Measurements from ENCODE around the gene MEGF11. TPM values are rescaled to one million over a fixed set of nuclear protein-coding genes. Genes with fewer than 3 reads are reported as not detected.

MEGF11 gene
- total RNA-seq, 1 donor: under 0.01 TPM

- no peak for DNase-seq (ENCODE audit: low read depth)
- no peak for TF ChIP-seq CTCF (IDR thresholded peaks at IDR 0.05; ENCODE audit: insufficient read depth, low read depth, low read length)
- no peak overlapping the region for H3K4me3 ChIP-seq (ENCODE audit: low read depth, low read length)
Measured at GRCh38 chr15:66256692-66257091, 3.1 kb upstream of the MEGF11 start.

- no peak for TF ChIP-seq CTCF (IDR thresholded peaks at IDR 0.05; ENCODE audit: insufficient read depth, low read depth, low read length)
- H3K4me3 ChIP-seq (ENCODE audit: low read depth, low read length): no peak overlapping the region
- DNase-seq (ENCODE audit: low read depth): no peak
Measured at GRCh38 chr15:66254951-66255676, 1.6 kb upstream of the MEGF11 start.

GRCh38 chr15:66254089-66254950 is 770 bp upstream of the MEGF11 start:
- DNase-seq (ENCODE audit: low read depth): no peak
- no peak for TF ChIP-seq CTCF (IDR thresholded peaks at IDR 0.05; ENCODE audit: insufficient read depth, low read depth, low read length)
- peak overlapping the region; percentile 54 for H3K4me3 ChIP-seq (ENCODE audit: low read depth, low read length)

GRCh38 chr15:66252685-66253417 is 699 bp downstream of the MEGF11 start:
- TF ChIP-seq CTCF (IDR thresholded peaks at IDR 0.05; ENCODE audit: insufficient read depth, low read depth, low read length): no peak
- peak overlapping the region; percentile 54 for H3K4me3 ChIP-seq (ENCODE audit: low read depth, low read length)
- peak; percentile 23 for DNase-seq (ENCODE audit: low read depth)

- peak; percentile 74 for TF ChIP-seq CTCF (IDR thresholded peaks at IDR 0.05; ENCODE audit: insufficient read depth, low read depth, low read length)
- DNase-seq (ENCODE audit: low read depth): peak; percentile 42
- H3K4me3 ChIP-seq (ENCODE audit: low read depth, low read length): peak overlapping the region; percentile 54
Measured at GRCh38 chr15:66251790-66252684, 1.5 kb downstream of the MEGF11 start.

All from fibroblast of villous mesenchyme (primary cell).